HG03442 (cell line): ENCODE results near the gene LCP2.
"Not testable (repeated sequence)": the region's sequence is repeated elsewhere in the genome, so short reads cannot be mapped to it uniquely, and the experiment has no call there.

Experiments used
- ATAC-seq: cut with Tn5 transposase; IDR thresholded peaks from one replicate; pipeline ENCODE4 v1.9.1; 2021; ENCODE audit warnings: mild to moderate bottlenecking, moderate library complexity; ENCODE audit not compliant: unreplicated experiment

The LCP2 gene

GRCh38 chr5:170251462-170251861, 46.1 kb downstream of the LCP2 start:
- no peak for ATAC-seq

- ATAC-seq = no peak
Measured at GRCh38 chr5:170250810-170251317, 46.7 kb downstream of the LCP2 start.

DNA sequence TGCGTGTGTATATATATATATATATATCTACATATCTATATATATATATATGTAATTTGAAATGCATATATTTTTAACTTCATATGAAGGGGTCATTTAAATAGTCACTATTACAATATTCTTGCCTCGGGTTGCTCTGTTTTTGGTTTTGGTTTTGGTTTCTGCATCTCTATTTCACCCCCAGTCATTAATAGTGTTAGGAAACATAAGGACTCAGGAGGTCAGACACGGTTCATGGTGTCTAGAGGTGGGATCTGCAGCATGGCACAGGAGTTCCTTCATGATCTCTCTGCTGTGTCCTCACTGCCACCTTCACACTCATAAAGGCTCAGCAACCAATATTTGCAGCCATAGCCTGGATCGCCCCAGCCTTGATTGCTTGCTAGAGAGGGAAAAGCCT, 48.2 kb downstream of the LCP2 start:
- ATAC-seq = no peak

DNA sequence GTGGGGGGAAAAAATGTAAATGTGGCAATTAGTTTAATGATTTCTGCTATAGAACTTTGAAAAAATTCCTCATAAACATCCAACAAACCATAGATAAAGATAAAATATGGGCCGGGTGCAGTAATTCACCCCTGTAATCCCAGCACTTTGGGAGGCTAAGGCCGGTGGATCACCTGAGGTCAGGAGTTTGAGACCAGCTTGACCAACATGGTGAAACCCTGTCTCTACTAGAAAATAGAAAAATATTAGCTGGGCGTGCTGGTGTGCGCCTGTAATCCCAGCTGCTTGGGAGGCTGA, 48.7 kb downstream of the LCP2 start:
- ATAC-seq = not testable (repeated sequence)

GRCh38 chr5:170248172-170248930, 49.2 kb downstream of the LCP2 start:
- peak; percentile 32 for ATAC-seq

DNA sequence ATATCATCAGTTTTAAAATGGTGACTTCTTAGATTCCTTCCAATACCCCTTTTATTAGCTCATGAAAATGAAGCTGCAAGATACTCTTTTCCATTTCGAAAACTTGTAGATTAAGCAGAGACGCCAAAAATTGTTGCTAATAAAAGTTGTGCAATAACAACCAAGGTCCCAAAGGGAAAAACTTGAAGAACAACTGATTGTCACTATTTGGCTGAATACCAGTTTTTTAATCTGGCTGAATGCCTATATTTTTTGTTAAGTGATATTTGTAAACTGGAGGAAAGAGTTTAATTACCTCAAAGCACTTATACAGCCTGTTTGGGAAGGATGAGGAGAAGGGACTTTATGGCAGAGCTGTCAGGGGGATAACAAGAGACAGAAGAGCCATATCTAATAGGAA, 50.2 kb downstream of the LCP2 start:
- ATAC-seq = no peak

DNA sequence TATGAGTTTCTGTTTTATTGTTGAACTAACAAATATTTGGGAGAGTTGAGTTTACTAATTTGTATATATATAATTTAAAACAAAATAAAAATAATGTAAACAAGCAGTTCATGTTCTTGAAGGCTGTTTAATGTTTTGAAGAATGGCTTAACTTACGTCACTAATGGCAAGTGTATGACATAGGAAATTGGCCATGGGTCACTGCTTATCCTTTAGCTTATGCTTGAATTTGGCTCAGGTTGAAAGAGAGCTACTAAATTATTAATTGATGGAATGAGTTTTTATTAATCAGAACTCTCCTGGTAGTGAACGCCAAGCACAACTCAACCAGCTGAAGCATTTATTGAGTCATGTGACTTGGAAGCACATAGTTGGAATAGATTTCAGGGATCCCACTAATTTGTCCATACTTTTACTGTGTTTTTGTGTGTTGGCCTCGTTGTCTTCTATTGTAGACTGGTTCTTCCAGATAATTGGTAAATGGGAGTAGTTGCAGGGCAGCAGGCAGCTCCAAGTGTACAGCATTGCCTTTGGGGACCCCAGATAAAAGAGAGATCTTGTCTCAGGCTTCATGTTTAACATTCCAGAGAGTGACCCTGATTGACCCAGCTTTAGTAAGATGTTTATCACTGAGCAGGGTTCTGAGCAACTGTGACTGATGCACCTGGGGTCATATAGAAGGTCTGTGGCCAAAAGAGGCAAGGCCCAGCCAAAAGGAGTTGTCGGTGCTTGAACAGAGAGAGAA, 51.3 kb downstream of the LCP2 start:
- ATAC-seq = no peak

DNA sequence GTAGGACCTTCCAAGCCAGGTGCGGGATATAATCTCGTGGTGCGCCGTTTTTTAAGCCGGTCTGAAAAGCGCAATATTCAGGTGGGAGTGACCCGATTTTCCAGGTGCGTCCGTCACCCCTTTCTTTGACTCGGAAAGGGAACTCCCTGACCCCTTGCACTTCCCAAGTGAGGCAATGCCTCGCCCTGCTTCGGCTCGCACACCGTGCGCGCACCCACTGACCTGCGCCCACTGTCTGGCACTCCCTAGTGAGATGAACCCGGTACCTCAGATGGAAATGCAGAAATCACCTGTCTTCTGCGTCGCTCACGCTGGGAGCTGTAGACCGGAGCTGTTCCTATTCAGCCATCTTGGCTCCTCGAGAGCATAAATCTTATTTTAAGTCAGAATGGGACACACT, 52.1 kb downstream of the LCP2 start:
- ATAC-seq = not testable (repeated sequence)

DNA sequence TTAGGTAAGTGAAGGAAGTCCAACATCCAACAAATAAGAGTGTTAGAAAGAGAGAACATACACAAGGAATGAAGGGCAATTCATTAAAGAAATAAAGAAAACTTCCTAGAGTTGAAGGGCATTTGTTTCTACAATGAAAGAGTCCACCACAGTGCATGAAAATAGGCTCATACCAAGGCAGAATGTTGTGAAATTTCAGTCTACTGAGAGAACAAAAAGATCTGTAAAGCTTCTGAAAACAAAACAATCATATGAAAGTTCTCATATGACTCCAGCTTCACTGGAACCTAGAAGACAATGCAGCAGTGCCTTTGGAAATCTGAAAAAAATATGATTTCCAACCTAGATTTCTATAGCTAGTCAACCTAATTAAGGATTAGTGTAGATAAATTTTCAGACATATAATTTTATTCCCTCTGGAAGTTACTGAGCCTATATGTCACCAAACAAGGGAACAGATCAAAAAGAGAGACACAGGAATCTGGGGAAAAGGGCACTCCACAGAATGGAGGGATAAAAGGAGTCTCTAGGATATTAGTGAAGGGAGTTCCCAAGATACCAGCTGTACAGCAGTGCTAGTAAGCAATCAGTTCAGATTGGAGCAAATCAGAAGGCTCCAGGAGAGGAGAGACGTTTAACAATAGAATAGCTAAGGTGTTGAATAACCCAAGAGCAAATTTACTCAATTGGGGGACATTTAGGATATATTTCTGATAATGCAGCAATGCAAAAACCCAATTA, 59.0 kb downstream of the LCP2 start:
- no peak for ATAC-seq

- no peak for ATAC-seq
Measured at GRCh38 chr5:170235876-170236864, 61.4 kb downstream of the LCP2 start.

DNA sequence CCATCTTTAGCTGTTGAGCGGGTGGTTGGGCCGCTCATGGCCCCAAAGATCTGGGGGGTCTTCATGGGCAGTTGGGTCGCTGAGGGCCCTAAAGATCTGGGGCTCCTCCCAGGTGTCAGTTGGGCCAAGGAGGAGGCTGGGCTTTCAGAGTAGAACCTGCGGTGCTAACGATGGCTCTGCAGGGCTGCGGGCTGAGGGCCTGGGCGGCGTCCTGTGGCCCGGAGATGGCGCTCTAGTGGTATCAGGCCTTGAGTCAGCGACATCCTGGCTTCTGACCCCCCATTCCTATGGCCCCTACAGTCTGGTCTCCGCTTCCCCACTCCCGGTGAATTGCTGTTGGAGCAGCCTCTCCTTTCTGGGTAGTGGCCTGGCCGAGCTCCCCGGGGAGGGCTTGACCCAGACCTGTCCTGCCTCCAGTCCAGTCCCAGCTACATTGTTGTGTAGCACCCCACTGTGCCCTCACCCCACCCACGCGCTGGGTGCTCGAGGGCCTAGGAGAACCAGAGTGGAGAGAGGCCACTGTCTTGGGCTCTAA, 64.2 kb downstream of the LCP2 start:
- no peak for ATAC-seq

DNA sequence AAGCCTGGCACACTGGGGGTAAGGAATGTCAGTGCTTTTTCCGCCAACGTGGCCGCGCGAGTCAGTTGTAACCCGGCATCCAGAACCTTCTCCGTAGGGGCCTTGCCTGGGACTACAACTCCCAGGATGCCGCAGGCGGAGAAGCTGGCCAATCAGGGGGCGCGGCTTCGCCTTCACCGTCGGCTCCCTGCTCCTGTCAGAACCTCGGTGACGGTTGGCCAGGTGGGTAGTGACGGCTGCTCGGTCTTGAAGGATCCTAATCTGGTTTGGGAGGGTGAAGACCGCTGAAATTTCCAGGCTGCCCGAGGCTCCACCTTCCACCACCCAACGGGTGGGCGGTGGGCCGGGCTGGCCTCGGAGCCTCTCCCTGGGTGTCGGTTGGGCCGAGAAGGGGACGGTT, 64.8 kb downstream of the LCP2 start, which contains the start of gene C5orf58:
Gene C5orf58, plus strand, starts transcription at position 200 of the 400 bp plus-strand sequence. CDS start 1,992 bp downstream, outside the sequence.
- no peak for ATAC-seq

- no peak for ATAC-seq
Measured at GRCh38 chr5:170228762-170229435, 68.7 kb downstream of the LCP2 start.

DNA sequence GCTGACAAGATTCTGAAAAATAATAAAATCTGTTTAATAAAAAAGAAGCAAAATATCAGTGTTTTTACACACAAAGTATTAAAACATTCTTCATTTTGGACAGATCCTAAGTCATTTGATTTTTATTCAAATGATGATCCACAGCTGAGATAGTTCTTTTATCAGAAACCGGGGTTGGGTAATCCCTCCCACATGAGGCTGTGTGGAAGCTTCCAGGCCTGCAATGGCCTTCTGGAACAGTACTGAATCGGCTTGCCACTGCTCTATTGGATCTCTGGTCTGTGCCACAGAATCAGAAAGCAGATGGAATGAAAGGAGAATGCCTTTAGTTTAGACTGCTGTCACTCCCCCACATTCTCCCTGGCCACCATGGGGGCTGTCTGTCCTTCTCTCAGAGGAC, 70.9 kb downstream of the LCP2 start:
- no peak for ATAC-seq

GRCh38 chr5:170226129-170226615, 71.4 kb downstream of the LCP2 start:
- no peak for ATAC-seq

- ATAC-seq = no peak
Measured at GRCh38 chr5:170225326-170226128, 72.0 kb downstream of the LCP2 start.

DNA sequence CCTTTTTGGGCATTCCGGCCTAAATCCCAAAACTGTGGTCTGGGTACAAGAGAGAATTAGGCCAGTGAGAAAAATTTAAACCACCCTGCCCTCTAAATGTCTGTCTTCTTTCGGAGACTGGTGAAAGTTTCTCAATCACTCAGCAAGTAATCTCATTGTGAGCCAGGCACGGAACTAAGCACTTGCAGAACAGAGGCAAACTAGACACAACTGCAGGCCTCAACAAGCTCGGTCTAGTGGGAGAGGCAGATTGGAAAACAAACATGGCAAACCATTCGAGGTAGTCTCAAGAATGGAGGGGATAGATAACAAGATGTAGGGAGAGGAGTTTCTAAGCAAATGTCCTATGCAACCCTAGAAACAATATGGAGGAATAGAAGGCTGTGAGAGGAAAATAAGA, 73.7 kb downstream of the LCP2 start:
- ATAC-seq = no peak

- ATAC-seq = no peak
Measured at GRCh38 chr5:170223360-170223759, 74.2 kb downstream of the LCP2 start.

DNA sequence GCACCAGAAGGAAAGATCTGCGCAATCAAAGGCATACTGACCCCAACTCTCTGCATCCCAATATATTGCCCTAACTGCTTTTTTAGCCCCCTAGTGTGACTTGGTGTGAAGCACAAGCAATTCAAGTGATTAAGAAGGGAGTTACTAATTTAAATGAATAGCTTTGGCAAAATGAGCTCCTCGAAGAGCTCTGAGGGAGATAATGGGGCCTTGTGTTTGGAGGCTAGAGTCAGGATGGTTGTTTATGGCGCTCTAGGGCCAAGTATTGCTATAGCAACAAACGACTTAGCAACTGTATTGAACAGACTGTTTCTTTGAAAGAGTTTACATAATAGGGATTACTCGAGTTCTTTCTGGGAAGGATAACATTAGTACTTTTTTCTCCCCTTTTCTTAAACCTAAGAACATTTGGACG, 76.2 kb downstream of the LCP2 start:
- ATAC-seq = no peak
